GM21381 (cell line): ENCODE data around the gene SHROOM2.
"Not testable (repeated sequence)": the region's sequence is repeated elsewhere in the genome, so short reads cannot be mapped to it uniquely, and the experiment has no call there.

Experiments
- ATAC-seq: cut with Tn5 transposase; IDR thresholded peaks from one replicate; pipeline ENCODE4 v1.9.1; 2021; ENCODE audit warnings: mild to moderate bottlenecking, moderate library complexity; ENCODE audit not compliant: unreplicated experiment

Gene SHROOM2

GRCh38 chrX:9829308-9830267 lies 43.4 kb downstream of the SHROOM2 start:
- ATAC-seq, result peak; percentile 94

- no peak for ATAC-seq
These were observed 46.6 kb downstream of the SHROOM2 start for GRCh38 chrX:9832811-9833210.

DNA sequence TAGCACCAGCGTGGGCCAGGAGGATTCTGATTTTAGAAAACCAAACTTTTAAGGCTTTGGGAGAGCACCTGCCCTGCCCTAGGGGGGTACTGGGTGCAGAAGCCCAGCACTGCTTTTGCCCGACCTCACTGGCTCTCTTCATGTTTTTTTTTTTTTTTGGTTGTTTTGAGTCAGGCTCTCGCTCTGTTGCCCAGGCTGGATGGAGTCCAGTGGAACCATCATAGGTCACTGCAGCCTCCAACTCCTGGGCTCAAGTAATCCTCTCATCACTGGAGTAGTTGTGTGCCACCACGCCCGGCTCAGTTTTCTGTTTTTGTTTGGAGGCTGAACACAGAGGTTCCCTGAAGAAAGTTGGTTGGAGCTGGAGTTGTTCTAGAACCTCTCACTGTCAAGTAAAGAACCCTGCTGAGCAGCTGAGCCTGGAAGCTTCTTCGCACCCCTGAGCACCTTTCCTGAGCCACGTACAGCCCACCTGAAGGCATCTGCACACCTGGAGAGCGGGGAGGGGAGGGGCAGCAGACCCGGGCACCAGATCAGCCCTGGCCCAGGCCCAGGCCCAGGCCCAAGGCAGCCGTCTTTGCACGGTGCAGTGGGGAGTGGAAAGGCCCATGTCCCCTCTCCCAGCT lies 49.5 kb downstream of the SHROOM2 start:
- ATAC-seq, result no peak

DNA sequence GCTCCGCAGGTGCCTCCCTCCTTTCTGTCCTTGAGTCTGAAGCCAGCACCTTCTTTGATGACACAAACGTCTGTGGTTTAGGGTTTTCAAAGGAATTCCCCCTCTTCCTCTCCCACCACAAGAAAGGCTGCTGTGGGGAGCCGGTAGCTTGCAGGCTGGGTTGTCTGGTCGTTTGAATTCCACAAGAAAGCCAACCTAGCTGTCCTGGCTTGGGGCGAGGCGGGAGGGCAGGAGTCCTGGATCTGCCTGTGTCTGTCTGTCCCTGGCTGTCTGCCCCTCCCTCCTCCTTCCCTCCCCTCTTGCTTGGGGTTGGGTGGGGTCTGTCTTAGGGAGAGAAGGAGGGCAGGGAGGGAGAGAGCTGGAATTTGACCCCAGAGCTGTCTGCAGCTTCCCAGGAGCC lies 56.3 kb downstream of the SHROOM2 start:
- no peak for ATAC-seq

- no peak for ATAC-seq
These were observed 58.8 kb downstream of the SHROOM2 start for GRCh38 chrX:9844936-9845577.

DNA sequence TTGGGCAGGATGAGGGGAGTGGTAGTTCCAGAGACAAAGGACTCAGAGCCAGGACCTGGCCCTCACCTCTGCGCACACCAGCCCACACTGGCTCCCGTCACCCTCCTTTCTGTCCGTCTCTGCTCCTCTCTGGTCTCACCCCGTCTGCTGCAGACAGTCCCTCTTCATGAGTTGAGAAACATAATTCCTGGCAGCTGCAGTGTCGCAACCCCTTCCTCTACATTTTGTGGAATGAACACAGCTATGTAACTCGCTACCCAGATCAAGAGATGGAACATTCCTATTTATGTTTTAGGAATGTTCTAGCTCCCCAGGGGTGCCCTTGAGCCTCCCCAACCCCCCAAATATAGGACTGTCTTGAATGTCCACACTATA lies 59.3 kb downstream of the SHROOM2 start:
- ATAC-seq, result no peak

DNA sequence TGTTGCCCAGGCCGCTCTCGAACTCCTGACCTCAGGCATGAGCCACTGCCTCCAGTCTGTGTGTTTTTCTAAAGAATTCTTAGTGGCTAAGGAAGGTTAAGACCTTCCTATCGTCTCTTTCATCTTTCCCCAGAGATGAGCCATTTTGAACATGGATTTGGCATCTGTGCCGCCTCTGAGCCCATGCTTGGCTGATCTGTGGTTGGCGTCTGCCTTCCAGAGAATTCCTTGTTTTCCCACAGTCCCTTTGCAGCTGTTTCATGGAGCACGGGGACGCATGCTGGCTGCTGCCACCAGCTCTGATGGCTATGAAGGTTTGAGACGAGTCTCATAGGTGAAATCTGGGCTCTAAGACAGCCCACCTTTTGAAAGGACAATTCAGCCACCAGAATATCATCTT lies 60.4 kb downstream of the SHROOM2 start:
- ATAC-seq, result no peak

- ATAC-seq, result no peak
These were observed 60.8 kb downstream of the SHROOM2 start for GRCh38 chrX:9847071-9847470.

- ATAC-seq, result no peak
These were observed 62.7 kb downstream of the SHROOM2 start for GRCh38 chrX:9848718-9849479.

- no peak for ATAC-seq
These were observed 65.7 kb downstream of the SHROOM2 start for GRCh38 chrX:9851890-9852289.

DNA sequence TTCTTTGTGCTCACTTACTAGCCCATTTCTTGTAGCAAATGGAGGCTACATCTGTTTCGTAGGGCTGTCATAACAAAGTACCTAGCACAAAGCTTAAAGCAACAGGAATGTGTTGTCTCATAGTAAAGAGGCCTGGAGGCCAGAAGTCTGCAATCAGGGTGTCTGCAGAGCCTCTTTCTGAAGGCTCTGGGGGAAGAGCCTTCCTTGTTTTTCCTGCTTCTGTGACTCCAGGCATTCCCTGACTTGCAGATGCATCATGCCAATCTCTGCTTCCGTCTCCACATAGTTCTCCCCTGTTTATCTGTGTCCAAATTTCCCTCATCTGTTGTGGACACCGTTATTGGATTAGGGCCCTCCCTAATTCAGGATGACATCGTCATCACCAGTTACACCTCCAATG lies 67.1 kb downstream of the SHROOM2 start:
- no peak for ATAC-seq

GRCh38 chrX:9855561-9856283 lies 69.5 kb downstream of the SHROOM2 start:
- no peak for ATAC-seq

GRCh38 chrX:9856588-9856987 lies 70.4 kb downstream of the SHROOM2 start:
- ATAC-seq, result no peak

DNA sequence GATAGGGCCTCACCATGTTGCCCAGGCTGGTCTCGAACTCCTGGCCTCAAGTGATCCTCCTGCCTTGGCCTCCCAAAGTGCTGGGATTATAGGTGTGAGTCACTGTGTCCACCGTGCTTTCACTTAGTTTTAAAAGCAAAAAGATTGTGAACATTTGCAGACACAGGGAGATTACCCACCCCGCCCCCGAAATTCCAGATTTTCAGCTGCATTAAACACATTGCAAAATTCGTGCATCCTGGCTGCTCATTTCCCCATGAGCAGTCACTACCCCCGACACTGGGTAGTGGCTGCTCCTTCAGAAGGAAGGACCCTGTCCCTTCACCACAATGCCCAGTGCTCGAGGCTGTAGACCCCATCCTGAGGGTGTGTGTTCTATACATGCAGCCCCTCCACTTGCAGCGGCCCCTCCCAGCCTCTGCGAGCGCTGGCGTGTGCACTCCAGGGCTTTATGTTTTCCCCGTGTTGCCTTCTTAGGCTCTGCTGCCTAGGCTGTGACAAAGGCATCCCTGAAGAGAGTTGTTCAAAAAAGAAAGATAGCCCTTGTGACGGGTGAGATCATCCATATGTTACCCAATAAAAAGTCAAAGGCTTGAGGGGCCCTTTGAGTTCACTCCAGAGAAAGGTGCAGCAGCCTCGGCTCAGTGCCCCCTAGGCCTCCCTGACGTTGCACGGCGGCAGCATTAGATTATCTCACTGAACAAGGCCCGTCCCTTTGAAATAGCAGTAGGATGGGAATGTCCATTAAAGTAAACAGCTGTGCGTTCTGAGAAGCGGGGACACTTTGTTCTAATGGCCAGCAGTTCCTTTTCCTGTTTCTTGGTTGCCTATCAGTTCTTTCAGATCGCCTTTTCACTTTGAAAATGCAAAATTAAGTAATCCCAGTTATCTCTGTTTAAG lies 71.6 kb downstream of the SHROOM2 start:
- no peak for ATAC-seq

DNA sequence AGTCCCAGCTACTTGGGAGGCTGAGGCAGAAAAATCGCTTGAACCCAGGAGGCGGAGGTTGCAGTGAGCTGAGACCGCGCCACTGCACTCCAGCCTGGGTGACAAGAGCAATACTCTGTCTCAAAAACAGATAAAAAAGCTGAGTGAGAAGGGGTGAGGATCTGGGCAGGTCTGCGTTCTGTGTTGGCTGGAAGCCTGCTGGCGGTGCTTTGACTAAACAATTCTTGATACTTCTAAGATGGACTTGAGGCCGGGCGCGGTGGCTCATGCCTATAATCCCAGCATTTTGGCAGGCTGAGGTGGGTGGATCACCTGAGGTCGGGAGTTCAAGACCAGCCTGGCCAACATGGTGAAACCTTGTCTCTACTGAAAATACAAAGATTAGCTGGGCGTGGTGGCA lies 72.5 kb downstream of the SHROOM2 start:
- ATAC-seq, result not testable (repeated sequence)

- no peak for ATAC-seq
These were observed 73.7 kb downstream of the SHROOM2 start for GRCh38 chrX:9859711-9860555.

- no peak for ATAC-seq
These were observed 74.6 kb downstream of the SHROOM2 start for GRCh38 chrX:9860826-9861225.

DNA sequence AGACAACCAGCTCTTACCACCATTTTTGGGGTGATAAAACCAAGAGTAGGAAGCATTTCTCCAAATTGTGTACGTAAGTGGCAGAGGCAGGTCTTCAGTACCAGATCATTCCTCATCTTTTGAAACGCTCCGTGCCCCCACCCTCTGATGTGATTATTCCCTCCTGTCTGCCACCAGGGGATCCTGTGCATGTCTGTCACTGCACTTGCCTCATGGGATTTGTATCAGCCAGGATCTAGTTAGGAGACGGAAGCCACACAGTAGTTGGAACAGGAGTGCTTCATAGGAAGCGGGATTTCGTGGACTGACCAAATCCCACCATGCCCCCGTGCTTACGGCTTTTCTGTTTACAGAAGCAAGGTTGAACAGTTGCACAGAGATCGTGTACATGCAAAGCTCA lies 75.5 kb downstream of the SHROOM2 start:
- ATAC-seq, result no peak

DNA sequence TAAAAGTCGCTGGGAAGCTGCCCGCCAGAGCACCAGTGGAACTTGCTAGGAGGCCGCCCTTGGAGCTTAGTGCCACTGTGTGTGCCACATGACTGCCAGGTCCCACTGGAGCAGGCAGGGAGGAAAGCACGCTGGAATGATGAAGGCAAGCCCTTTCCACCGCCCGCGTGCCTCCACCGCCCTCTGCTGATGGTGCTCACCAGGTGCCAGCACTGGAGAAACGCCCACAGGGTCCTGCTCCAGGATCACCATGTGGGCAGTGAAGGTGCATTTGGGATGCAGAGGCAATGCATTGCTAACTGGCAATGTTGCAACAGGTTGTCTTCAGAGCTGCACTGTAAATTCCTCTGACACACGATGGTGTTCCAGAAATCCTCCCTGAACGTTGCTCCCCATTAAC lies 76.3 kb downstream of the SHROOM2 start:
- no peak for ATAC-seq
